GM12878 (cell line): ENCODE results near the gene MGP.

Source experiments
- BHLHE40 ChIP-seq, 2 experiments: fragments of 450-650 bp in 1 of 2; IDR thresholded peaks; 2 replicates each; pipeline ENCODE4 v1.6.1; 2011 to 2017; ENCODE audit warnings: low read depth in 2 of 2, borderline replicate concordance in 1 of 2, improper control_type of control experiment in 1 of 2, low read length in 1 of 2, mild to moderate bottlenecking in 1 of 2
- CREM ChIP-seq: IDR thresholded peaks from 2 replicates; pipeline ENCODE4 v1.6.1; 2014; ENCODE audit warnings: antibody characterized with exemption, low read depth
- CTCF ChIP-seq, 3 experiments: IDR thresholded peaks in 2 of 3; conservative IDR thresholded peaks in 1 of 3; 2 replicates each; pipeline ENCODE4 v1.5.1; 2011; ENCODE audit warnings: low read depth in 3 of 3, low read length in 3 of 3, mild to moderate bottlenecking in 3 of 3, control low read depth in 2 of 3, moderate library complexity in 2 of 3, inconsistent platforms in 1 of 3, mixed read lengths in 1 of 3; ENCODE audit not compliant: control insufficient read depth in 2 of 3, insufficient read depth in 1 of 3; ENCODE audit errors: extremely low read depth in 1 of 3
- EED ChIP-seq: sonication (generic); IDR thresholded peaks from 2 replicates; pipeline ENCODE4 v1.6.1; 2016; ENCODE audit warnings: antibody characterized with exemption, low read depth
- ELK1 ChIP-seq: IDR thresholded peaks from 2 replicates; pipeline ENCODE4 v1.6.1; 2012; ENCODE audit warnings: low read depth, low read length, improper control_type of control experiment
- EZH2 ChIP-seq: IDR thresholded peaks from 2 replicates; pipeline ENCODE4 v1.6.1; 2012; ENCODE audit warnings: low read depth, mild to moderate bottlenecking, control low read depth, inconsistent platforms, low read length, borderline replicate concordance; ENCODE audit not compliant: control insufficient read depth
- POLR2A ChIP-seq: IDR thresholded peaks from 2 replicates; pipeline ENCODE4 v1.6.1; 2011; ENCODE audit warnings: low read depth, mild to moderate bottlenecking, low read length
- POLR2AphosphoS5 ChIP-seq: IDR thresholded peaks from 2 replicates; pipeline ENCODE4 v1.6.1; 2011; ENCODE audit warnings: mild to moderate bottlenecking, low read length, inconsistent platforms
- RFX5 ChIP-seq: IDR thresholded peaks from 2 replicates; pipeline ENCODE4 v1.6.1; 2011; ENCODE audit warnings: low read depth, low read length, improper control_type of control experiment
- SRF ChIP-seq, 2 experiments: IDR thresholded peaks; 2 replicates each; pipeline ENCODE4 v1.6.1; 2011; ENCODE audit warnings: low read depth in 2 of 2, low read length in 2 of 2, mild to moderate bottlenecking in 1 of 2, moderate library complexity in 1 of 2
- STAT3 ChIP-seq: IDR thresholded peaks from 2 replicates; pipeline ENCODE4 v1.6.1; 2011; ENCODE audit warnings: low read depth, low read length, improper control_type of control experiment
- TAF1 ChIP-seq: IDR thresholded peaks from 2 replicates; pipeline ENCODE4 v1.6.1; 2011; ENCODE audit warnings: mild to moderate bottlenecking, low read depth, low read length, borderline replicate concordance
- USF2 ChIP-seq: IDR thresholded peaks from 2 replicates; pipeline ENCODE4 v1.6.1; 2011; ENCODE audit warnings: low read depth, low read length, improper control_type of control experiment, borderline replicate concordance

GRCh38 chr12:14858513-14858912, 27.1 kb downstream of the MGP start:
- TF ChIP-seq EZH2 = no peak
- no peak for TF ChIP-seq POLR2A
- no peak for TF ChIP-seq STAT3
- no peak for TF ChIP-seq CTCF (IDR thresholded peaks at IDR 0.05 in 2 of 3, conservative IDR thresholded peaks at IDR 0.05 in 1 of 3; ENCODE audit: control insufficient read depth in 2 of 3, extremely low read depth in 1 of 3, insufficient read depth in 1 of 3, low read depth in 3 of 3, low read length in 3 of 3)
- TF ChIP-seq EED = no peak
- TF ChIP-seq RFX5 = no peak
- no peak for TF ChIP-seq TAF1
- TF ChIP-seq SRF (IDR thresholded peaks at IDR 0.05; ENCODE audit: low read depth in 2 of 2, low read length in 2 of 2) = no peak
- no peak for TF ChIP-seq USF2
- no peak for TF ChIP-seq ELK1
- TF ChIP-seq BHLHE40 (IDR thresholded peaks at IDR 0.05; ENCODE audit: borderline replicate concordance in 1 of 2, low read depth in 2 of 2, low read length in 1 of 2) = no peak
- TF ChIP-seq POLR2AphosphoS5 = no peak
- no peak for TF ChIP-seq CREM
